Testis (tissue), 2 donors: ENCODE measurements around the gene AGK.

Source experiments
- POLR2A ChIP-seq: fragments of 450-650 bp; IDR thresholded peaks from one replicate; pipeline ENCODE4 v1.6.1; 2017; ENCODE audit warnings: antibody characterized with exemption, mild to moderate bottlenecking, moderate library complexity
- TF ChIP-seq, protein P1 (sequence below), 3 experiments: fragments of 450-650 bp in 2 of 3; fragments of 200-600 bp in 1 of 3; sonication (generic) in 1 of 3; IDR thresholded peaks; one replicate each; pipeline ENCODE4 v1.5.1; 2016 to 2019; ENCODE audit warnings: antibody characterized with exemption in 3 of 3, mild to moderate bottlenecking in 2 of 3, moderate library complexity in 1 of 3

GRCh38 chr7:141649865-141650634, 98.8 kb downstream of the AGK start:
- TF ChIP-seq, protein P1, sequence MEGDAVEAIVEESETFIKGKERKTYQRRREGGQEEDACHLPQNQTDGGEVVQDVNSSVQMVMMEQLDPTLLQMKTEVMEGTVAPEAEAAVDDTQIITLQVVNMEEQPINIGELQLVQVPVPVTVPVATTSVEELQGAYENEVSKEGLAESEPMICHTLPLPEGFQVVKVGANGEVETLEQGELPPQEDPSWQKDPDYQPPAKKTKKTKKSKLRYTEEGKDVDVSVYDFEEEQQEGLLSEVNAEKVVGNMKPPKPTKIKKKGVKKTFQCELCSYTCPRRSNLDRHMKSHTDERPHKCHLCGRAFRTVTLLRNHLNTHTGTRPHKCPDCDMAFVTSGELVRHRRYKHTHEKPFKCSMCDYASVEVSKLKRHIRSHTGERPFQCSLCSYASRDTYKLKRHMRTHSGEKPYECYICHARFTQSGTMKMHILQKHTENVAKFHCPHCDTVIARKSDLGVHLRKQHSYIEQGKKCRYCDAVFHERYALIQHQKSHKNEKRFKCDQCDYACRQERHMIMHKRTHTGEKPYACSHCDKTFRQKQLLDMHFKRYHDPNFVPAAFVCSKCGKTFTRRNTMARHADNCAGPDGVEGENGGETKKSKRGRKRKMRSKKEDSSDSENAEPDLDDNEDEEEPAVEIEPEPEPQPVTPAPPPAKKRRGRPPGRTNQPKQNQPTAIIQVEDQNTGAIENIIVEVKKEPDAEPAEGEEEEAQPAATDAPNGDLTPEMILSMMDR (IDR thresholded peaks at IDR 0.05): peak in 2 of 3 experiments; percentile 58 to 68
- TF ChIP-seq POLR2A: no peak
